GM21619 (cell line): Measurements from ENCODE around the gene KLHL42.
"Not testable (repeated sequence)": the region's sequence is repeated elsewhere in the genome, so short reads cannot be mapped to it uniquely, and the experiment has no call there.

Experiments used
- ATAC-seq: cut with Tn5 transposase; IDR thresholded peaks from one replicate; pipeline ENCODE4 v1.9.1; 2021; ENCODE audit not compliant: unreplicated experiment

KLHL42 gene

GRCh38 chr12:27779920-27780611 is at the start of gene KLHL42, which contains the start of gene MANSC4:
TSS of gene KLHL42 (plus strand) at chr12:27780233. CDS start at chr12:27780331, 98 bp downstream.
TSS of gene MANSC4 (minus strand) at chr12:27780236. CDS start at chr12:27771276, 8,960 bp downstream.
- ATAC-seq = peak; percentile 77

DNA sequence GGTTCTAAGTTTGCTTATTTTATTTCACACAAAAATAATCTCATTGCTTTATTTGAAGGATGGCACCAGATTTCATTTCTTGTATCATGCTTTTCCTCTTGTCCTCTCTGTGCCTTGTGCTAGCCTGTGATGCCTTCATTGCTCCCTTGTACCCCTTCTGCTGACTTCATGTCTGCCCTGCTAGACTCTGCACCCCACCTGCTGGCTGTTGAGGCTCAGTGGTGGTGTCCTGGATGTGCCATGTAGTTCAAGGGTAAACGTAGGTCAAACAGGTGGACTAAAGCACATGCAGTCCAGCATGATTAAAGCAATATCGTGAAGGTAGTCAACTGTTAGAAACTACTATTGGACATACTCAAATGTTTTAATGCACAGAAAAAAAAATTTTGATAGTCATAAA is 47.8 kb upstream of the KLHL42 start:
- peak; percentile 75 for ATAC-seq

- ATAC-seq = peak; percentile 61
Observed at GRCh38 chr12:27733052-27733656, 46.9 kb upstream of the KLHL42 start.

DNA sequence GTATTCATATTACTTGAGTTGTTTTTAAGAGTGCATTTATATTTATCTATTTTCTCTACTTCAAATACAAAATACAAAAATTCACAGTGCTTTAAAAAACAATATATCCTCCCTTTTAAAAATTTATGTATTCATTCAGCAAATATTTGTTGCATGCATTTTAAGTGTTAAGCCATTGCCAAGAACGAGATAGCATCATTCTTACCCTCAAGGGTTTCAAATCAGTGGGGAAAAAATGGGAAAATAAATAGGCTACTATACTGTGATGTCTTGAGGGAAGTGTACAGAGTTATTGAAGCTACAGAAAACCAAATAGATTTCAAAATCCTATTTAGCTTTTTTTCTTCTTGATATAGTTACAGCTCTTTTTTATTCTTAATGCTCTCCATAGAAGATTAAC is 46.2 kb upstream of the KLHL42 start:
- no peak for ATAC-seq

GRCh38 chr12:27734321-27734720 is 45.7 kb upstream of the KLHL42 start:
- ATAC-seq = not testable (repeated sequence)

DNA sequence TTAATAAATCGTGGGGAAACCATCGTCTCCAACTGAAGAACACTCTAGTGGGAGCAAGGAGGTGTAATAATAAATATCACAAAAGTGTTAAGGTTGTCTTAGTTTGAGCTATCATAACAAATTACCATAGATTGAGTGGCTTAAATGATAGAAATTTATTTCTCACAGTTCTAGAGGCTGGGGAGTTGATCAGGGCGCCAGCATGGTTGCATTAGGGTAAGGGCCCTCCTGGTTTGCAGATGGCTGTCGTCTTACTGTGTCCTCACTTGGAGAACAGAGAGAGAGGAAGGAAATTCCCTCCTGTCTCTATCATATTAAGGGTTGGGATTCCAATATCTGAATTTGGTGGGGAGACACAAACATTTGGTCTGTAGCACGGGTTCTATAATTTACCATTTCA is 36.4 kb upstream of the KLHL42 start:
- no peak for ATAC-seq

DNA sequence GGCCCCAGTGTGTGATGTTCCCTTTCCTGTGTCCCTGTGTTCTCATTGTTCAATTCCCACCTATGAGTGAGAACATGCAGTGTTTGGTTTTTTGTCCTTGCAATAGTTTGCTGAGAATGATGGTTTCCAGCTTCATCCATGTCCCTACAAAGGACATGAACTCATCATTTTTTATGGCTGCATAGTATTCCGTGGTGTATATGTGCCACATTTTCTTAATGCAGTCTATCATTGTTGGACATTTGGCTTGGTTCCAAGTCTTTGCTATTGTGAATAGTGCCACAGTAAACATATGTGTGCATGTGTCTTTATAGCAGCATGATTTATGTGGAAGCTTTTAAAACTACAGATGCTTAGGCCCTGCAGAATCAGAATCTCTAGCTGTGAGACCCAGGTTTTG is 34.3 kb upstream of the KLHL42 start:
- ATAC-seq = not testable (repeated sequence)

DNA sequence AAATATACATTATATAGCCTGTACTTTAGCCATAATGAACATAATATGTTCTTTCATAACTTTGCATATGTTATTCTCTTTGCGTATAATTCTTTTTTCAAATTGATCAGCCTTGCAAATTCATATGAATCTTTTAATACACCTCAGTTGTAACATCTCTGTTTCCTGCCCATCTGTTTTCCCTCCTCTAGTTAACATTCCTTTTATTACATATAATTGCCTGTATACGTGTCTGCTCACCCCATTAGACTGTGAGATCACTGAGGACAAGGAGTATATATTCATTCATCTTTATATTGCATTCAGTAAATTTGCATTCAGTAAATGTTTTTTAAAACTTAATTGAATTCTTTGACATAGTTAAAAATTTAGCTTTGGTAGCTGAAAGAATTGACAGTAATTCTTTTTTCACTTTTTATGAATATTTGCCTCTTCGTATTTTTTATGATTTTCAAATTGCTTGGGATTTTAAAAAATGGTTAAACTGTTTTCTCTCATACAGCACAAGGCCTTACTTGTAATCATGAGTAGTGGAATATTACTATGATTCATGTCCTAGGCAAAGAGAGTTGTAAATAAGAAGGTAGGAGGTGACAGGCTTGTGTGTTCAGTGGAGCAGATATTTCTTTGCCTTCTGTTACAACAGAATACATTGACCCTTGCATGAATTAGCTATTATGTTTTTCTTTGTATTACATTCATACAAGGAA is 32.8 kb upstream of the KLHL42 start:
- no peak for ATAC-seq

DNA sequence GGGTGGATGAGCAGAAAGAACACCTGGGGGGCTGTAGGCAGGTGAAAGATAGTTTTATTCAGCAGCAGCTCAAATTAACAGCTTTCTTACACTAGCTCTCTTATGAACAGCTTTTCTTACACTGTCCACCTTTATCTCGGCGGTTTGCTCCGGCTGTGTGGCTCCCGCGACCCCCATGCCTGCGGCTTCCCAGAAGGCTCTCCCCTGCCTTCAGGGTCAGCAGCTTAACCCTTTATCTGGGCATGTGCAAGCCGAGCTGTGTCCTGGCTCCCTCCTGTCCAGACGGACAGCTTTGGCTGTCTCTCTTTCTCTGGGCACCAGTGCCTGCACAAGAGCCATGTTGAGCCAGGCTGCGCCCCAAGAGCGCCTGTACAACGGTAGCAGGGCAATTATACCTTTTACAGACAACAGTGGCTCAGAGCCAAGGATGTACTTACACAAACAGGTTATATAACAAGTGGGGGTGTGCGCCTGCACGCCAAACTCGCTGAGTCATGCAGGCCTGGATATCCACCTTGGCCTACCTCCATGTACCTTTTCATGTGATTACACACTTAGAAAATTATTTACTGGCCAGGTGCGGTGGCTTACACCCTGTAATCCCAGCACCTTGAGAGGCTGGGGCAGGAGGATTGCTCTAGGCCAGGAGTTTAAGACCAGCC is 28.5 kb upstream of the KLHL42 start:
- no peak for ATAC-seq

DNA sequence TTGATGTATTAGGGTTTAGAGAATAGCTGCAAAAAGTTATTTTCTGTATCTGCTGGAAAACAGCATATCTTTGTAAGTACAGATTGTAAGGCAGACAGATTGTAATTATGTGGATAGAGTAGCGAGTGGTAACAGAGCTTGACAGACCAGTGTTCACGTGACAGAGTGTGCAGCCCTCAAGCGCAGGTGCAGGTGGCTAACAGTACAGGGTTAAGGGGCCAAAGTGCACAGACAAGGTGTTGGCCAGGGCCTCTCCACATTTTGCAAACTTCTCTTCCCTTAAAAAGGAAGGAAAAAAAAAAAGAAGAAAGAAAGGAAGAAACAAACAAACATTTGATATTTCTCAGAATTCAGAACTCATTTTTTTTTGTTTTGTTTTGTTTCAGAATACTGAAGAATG is 25.2 kb upstream of the KLHL42 start:
- no peak for ATAC-seq

DNA sequence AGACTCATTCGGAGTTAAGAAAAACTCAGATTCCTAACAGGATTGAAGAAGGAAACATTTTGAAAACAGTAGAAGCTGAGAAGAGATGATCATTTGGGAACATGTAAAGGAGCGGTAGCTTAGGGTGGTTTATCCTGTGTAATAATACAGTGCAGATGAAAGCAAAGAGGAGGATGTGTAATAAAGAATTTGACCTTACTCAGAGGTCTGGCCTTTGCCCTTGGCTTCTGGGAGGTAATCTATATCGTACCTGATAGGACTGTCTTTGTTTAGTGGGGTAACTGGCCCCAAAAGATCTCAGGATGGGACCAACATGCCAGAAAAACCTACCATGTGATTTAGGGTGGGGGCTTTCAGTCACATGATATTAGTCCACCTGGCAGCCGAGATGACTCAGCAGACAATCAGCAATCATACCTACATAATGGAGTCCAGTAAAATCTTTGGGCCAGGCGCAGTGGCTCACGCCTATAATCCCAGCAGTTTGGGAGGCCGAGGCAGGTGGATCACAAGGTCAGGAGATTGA is 23.3 kb upstream of the KLHL42 start:
- ATAC-seq = no peak

DNA sequence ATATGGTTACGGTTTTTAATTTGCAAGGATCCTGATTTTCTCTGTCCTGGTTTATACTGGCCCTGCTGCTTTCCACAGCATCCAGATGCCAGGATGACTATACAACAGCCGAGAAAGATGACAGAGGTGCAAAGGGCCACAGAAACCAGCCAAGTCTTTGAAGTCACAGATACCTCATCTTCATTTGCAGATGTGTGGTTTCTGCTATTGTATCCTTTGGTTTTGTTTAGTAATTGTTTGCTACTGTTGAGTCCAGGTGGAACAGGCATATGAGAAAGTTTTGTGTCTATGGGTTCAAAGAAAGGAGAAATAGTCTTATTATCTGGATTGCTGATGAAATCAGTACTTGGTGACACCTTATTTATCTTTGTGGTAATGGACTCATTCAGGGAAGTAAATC is 17.3 kb upstream of the KLHL42 start:
- ATAC-seq = no peak

DNA sequence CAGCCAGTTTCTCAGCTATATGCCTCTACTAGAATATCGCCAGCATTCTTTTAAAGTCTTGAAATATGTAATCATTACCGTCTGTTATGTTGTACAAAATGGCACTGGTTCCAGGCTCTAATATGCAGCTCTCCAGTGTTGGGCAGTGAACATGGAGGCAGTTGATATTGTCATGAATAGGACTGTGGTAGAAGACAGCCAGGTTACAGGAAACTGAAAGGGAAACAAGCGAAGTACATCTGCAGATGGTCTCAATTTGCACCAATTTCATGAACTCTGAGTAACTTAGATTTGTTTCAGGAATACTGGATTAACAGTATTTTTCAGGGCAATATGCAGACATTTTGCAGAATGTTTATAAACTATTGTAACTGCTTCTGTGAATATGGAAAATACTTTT is 13.4 kb upstream of the KLHL42 start:
- ATAC-seq = no peak

GRCh38 chr12:27769142-27769673 is 10.8 kb upstream of the KLHL42 start:
- ATAC-seq = no peak

DNA sequence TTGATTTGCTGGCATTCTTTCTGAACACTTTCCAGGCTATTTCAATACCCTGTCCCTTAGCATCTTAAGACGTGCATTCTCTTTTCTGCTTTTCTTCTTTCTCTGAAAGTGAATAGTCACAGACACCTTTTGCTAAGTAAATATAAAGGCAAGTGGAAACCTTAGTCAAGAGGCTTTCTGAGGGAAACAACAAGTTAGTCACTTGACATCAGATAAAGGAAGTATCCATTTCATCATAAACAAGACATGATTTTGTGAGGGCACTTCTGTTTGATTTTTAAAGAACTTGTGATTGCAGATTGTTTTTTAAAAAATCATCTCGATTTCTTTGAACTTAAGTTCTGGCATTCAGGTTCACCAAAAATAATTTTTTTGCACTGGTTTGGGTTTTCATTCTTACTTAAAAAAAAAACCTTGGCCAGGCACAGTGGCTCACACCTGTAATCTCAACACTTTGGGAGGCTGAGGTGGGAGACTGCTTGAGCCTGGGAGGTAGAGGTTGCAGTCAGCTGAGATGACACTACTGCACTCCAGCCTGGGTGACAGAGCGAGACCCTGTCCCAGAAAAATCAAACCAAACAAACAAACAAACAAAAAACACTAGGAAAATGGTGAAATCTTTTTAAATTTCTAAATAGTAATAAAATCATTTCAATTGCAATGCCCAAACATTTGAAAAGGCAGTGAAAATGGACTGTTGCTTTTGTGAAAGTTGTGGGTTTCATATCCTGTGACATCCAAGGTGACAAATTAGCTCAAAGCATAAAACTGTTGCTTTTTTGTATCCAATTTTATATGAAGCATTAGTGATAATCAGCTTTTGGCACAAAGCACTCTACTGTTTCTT is 8.3 kb upstream of the KLHL42 start:
- no peak for ATAC-seq

GRCh38 chr12:27772328-27773049 is 7.5 kb upstream of the KLHL42 start:
- no peak for ATAC-seq

GRCh38 chr12:27777141-27777540 is 2.9 kb upstream of the KLHL42 start:
- no peak for ATAC-seq

DNA sequence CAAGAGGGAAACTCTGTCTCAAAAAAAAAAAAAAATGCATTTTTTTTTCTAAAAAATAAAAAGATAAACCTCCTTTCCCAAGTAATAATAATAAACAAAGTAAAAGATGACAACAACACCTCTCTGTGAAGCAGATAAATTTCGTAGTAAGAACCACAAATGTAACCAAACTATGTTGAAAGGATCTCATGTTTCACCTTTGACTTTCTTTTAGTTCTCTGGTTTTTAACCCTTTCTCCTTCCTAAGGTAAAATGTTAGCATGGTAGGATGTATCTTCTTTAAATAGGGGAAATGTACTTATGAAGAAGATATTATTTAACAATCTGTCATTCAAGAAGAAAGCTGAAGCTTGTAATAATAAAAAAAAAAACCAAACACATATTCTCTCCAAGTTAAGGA is 1.8 kb upstream of the KLHL42 start:
- no peak for ATAC-seq

GRCh38 chr12:27779416-27779919 is 565 bp upstream of the KLHL42 start:
- ATAC-seq = peak; percentile 6
